GM10248 (cell line): ENCODE results near the gene NHLRC3.
A peak's percentile ranks its signal among the peaks of the same experiment; 100 is the strongest.

Experiments used
- CTCF ChIA-PET: fragments of 300-600 bp; sonication (Branson Sonifier 250); formaldehyde crosslinking; extraction: SDS; loops from one replicate; lab custom pipeline; 2021; ENCODE audit warnings: antibody characterized with exemption; lab: Yijun Ruan, JAX
- POLR2A ChIA-PET: fragments of 350-650 bp; sonication (Branson Sonifier 250); formaldehyde crosslinking; extraction: SDS; loops from one replicate; lab custom pipeline; 2020; ENCODE audit warnings: antibody characterized with exemption; lab: Yijun Ruan, JAX
- DNase-seq: peaks from one replicate; pipeline ENCODE4 v3.0.0; 2012; ENCODE audit errors: extremely low spot score
- CTCF ChIP-seq: IDR thresholded peaks from 2 replicates; pipeline ENCODE4 v1.5.1; 2012; ENCODE audit warnings: mild to moderate bottlenecking, low read depth; ENCODE audit errors: extremely low read depth, missing control alignments, control extremely low read depth

Gene NHLRC3

GRCh38 chr13:39032150-39032549, 6.1 kb upstream of the NHLRC3 start:
- DNase-seq = no peak
- POLR2A ChIA-PET = no interaction called here
- CTCF ChIA-PET = interaction anchor here (1.0 to 2.2 kb wide), 8 partner anchors 8 to 584 kb away, joined by 3 to 11 read pairs (median 4); no protein-coding TSS in a partner anchor
- no peak for TF ChIP-seq CTCF

- ChIA-PET POLR2A (no interaction called here), CTCF (interaction anchor here (0.9 to 1.9 kb wide), 4 partner anchors 10 to 18 kb away, joined by 3 to 4 read pairs (median 4); no protein-coding TSS in a partner anchor)
Observed at GRCh38 chr13:39034085-39034484, 4.2 kb upstream of the NHLRC3 start.

GRCh38 chr13:39035204-39035603, 3.1 kb upstream of the NHLRC3 start:
- no peak for DNase-seq
- TF ChIP-seq CTCF = no peak
- ChIA-PET POLR2A (no interaction called here), CTCF (interaction anchor here (0.6 to 1.9 kb wide), 5 partner anchors 8 to 577 kb away, joined by 3 to 4 read pairs (median 3); no protein-coding TSS in a partner anchor)

More at GRCh38 chr13:39034085-39034484, 4.2 kb upstream of the NHLRC3 start:
- DNase-seq = no peak
- TF ChIP-seq CTCF = no peak

DNA sequence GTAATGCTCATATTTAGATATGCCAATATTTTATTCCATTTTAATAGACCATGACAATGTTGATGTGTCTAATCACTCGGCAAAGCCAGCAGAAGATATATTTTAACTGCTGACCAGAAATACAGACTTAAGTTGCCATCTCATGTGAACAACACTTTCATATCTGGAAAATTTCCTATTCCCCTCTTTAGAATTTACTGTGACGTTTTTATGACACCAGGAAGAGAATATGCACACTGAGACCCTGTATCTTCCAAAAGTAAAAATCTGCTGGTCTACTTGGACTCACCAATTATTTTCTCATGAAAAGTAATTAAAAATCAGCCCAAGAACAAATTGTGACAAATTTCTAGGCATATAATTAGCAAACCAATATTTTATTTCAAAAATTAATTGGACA, 2.5 kb upstream of the NHLRC3 start:
- CTCF ChIA-PET = interaction anchor here (0.6 to 1.5 kb wide), 3 partner anchors 9 to 13 kb away, joined by 3 read pairs; no protein-coding TSS in a partner anchor
- DNase-seq = no peak

GRCh38 chr13:39036212-39036611, 2.0 kb upstream of the NHLRC3 start:
- CTCF ChIA-PET = interaction anchor here (0.7 to 1.6 kb wide), 3 partner anchors 12 to 580 kb away, joined by 3 to 6 read pairs (median 3); no protein-coding TSS in a partner anchor
- no peak for DNase-seq
- no peak for TF ChIP-seq CTCF

More for the DNA sequence above, 2.5 kb upstream of the NHLRC3 start:
- TF ChIP-seq CTCF = no peak
- POLR2A ChIA-PET = no interaction called here

GRCh38 chr13:39037410-39037879, 811 bp upstream of the NHLRC3 start:
- ChIA-PET CTCF (interaction anchor here (1.6 kb wide), 2 partner anchors 14 to 579 kb away, joined by 4 to 6 read pairs; no protein-coding TSS in a partner anchor), POLR2A (no interaction called here)
- TF ChIP-seq CTCF = no peak
- DNase-seq = peak; percentile 17

More at GRCh38 chr13:39036212-39036611, 2.0 kb upstream of the NHLRC3 start:
- POLR2A ChIA-PET = no interaction called here
